Measurements from ENCODE around the gene RIMS4. TPM values are rescaled to one million over a fixed set of nuclear protein-coding genes. Genes with fewer than 3 reads are reported as not detected.

Gene RIMS4
- total RNA-seq, 4 donors from 2014 or later: 0.62 to 1.2 (median 0.64) TPM; not detected in 1

- no peaks in the 10 kb centered on the region for H3K4me1 ChIP-seq
- no peak for DNase-seq (ENCODE audit: low spot score in 2 of 2)
- WGBS: 92% methylated on average over 7 of the region's 7 CpGs
- H3K36me3 ChIP-seq: no peaks in the 10 kb centered on the region
- no peaks in the 10 kb centered on the region for H3K9me3 ChIP-seq
- TF ChIP-seq POLR2AphosphoS5 (IDR thresholded peaks at IDR 0.05) (no peak), EP300 (IDR thresholded peaks at IDR 0.05) (no peak), POLR2A (IDR thresholded peaks at IDR 0.05) (no peak)
- TF ChIP-seq, protein P1, sequence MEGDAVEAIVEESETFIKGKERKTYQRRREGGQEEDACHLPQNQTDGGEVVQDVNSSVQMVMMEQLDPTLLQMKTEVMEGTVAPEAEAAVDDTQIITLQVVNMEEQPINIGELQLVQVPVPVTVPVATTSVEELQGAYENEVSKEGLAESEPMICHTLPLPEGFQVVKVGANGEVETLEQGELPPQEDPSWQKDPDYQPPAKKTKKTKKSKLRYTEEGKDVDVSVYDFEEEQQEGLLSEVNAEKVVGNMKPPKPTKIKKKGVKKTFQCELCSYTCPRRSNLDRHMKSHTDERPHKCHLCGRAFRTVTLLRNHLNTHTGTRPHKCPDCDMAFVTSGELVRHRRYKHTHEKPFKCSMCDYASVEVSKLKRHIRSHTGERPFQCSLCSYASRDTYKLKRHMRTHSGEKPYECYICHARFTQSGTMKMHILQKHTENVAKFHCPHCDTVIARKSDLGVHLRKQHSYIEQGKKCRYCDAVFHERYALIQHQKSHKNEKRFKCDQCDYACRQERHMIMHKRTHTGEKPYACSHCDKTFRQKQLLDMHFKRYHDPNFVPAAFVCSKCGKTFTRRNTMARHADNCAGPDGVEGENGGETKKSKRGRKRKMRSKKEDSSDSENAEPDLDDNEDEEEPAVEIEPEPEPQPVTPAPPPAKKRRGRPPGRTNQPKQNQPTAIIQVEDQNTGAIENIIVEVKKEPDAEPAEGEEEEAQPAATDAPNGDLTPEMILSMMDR (IDR thresholded peaks at IDR 0.05): no peak
- H3K27me3 ChIP-seq: peaks cover 19% of the 10 kb centered on the region
- H3K27ac ChIP-seq: no peak overlapping the region
- H3K4me3 ChIP-seq: no peak overlapping the region
Measured at GRCh38 chr20:44787299-44787698, 23.0 kb downstream of the RIMS4 start.

DNA sequence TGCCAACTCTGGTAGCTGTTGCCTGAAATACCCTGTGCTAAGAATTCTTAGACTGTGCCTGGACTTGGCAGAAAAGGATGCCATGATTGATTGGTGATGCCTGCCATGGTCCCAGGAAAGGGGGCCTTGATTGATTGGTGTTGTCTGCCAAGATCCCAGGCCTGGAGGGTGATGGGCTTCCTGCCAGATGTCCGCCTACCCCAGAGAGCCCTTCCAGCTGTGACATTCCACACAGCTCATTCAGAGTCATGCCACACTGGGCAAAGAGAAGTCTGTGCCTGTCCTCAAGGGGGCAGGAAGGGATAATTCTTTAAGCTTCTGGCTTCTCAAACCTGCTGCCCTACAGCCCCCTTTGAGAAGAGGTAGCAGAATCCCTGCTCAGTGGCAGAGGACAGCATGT lies 24.6 kb downstream of the RIMS4 start:
- Histone ChIP-seq H3K4me3 (no peak overlapping the region), H3K4me1 (no peaks in the 10 kb centered on the region), H3K9me3 (no peaks in the 10 kb centered on the region), H3K27ac (no peak overlapping the region), H3K27me3 (peaks cover 27% of the 10 kb centered on the region), H3K36me3 (no peaks in the 10 kb centered on the region)
- no peak for TF ChIP-seq POLR2A (IDR thresholded peaks at IDR 0.05)
- 10% methylated on average over 1 of the region's 1 CpG for WGBS
- no peak for DNase-seq (ENCODE audit: low spot score in 2 of 2)

DNA sequence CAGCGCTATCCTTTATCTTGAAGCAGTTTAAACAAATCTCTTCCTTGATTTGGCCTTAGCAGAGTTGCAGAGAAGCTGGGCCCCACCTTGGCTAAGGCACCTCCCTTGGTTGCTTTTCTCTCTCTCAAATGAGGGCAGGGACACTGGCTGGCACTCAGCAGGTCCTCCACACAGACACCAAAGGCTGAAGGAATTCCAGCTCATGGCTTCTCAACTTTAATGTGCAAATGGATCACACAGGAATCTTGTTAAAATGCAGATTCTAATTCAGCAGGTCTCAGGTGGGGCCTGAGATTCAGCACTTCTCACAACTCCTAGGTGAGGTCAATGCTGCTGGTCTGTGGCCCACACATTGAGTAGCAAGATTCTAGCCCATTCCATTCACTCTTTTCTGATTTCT lies 25.7 kb downstream of the RIMS4 start:
- 100% methylated on average over 1 of the region's 1 CpG for WGBS
- no peak overlapping the region for H3K4me3 ChIP-seq
- no peaks in the 10 kb centered on the region for H3K36me3 ChIP-seq
- H3K9me3 ChIP-seq: no peaks in the 10 kb centered on the region
- TF ChIP-seq EP300 (IDR thresholded peaks at IDR 0.05): no peak
- TF ChIP-seq, protein P1 (IDR thresholded peaks at IDR 0.05): no peak
- no peak for TF ChIP-seq POLR2AphosphoS5 (IDR thresholded peaks at IDR 0.05)
- TF ChIP-seq POLR2A (IDR thresholded peaks at IDR 0.05): no peak
- no peaks in the 10 kb centered on the region for H3K4me1 ChIP-seq
- no peak for DNase-seq (ENCODE audit: low spot score in 2 of 2)
- no peak overlapping the region for H3K27ac ChIP-seq
- H3K27me3 ChIP-seq: peaks cover 23% of the 10 kb centered on the region

- Histone ChIP-seq H3K9me3 (no peaks in the 10 kb centered on the region), H3K27me3 (peaks cover 16% of the 10 kb centered on the region), H3K4me3 (no peak overlapping the region), H3K4me1 (no peaks in the 10 kb centered on the region), H3K36me3 (no peaks in the 10 kb centered on the region), H3K27ac (no peak overlapping the region)
- TF ChIP-seq EP300 (IDR thresholded peaks at IDR 0.05) (no peak), POLR2AphosphoS5 (IDR thresholded peaks at IDR 0.05) (no peak), POLR2A (IDR thresholded peaks at IDR 0.05) (no peak)
- TF ChIP-seq, protein P1 (IDR thresholded peaks at IDR 0.05): no peak
- 87% methylated on average over 3 of the region's 3 CpGs for WGBS
- DNase-seq (ENCODE audit: low spot score in 2 of 2): no peak
Measured at GRCh38 chr20:44781791-44782190, 28.6 kb downstream of the RIMS4 start.

DNA sequence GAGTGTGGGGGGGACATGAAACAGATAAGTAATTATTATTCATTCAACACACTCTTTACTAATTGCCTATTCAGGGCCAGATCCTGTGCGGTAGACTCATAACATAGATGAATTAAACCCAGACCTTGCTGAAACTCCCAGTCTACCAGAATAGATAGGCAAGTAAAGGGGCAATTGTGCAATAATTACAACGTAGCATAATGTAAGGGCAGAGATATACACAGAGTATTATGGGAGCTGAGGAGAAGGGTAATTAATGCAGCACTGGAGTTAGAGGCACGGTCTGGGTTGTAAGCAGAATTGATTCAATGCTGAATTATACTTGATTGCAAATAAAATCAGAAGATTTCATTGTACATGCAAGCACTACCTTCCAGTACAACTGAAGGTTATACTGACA lies 29.2 kb downstream of the RIMS4 start:
- Histone ChIP-seq H3K27ac (no peak overlapping the region), H3K27me3 (peaks cover 16% of the 10 kb centered on the region), H3K4me1 (no peaks in the 10 kb centered on the region), H3K9me3 (no peaks in the 10 kb centered on the region), H3K36me3 (no peaks in the 10 kb centered on the region), H3K4me3 (no peak overlapping the region)
- no peak for DNase-seq (ENCODE audit: low spot score in 2 of 2)
- TF ChIP-seq EP300 (IDR thresholded peaks at IDR 0.05) (no peak), POLR2A (IDR thresholded peaks at IDR 0.05) (no peak), POLR2AphosphoS5 (IDR thresholded peaks at IDR 0.05) (no peak)
- TF ChIP-seq, protein P1 (IDR thresholded peaks at IDR 0.05): no peak
- 80% methylated on average over 3 of the region's 3 CpGs for WGBS

GRCh38 chr20:44780226-44780625 lies 30.1 kb downstream of the RIMS4 start:
- no peak for DNase-seq (ENCODE audit: low spot score in 2 of 2)
- no peaks in the 10 kb centered on the region for H3K4me1 ChIP-seq
- H3K36me3 ChIP-seq: no peaks in the 10 kb centered on the region
- H3K9me3 ChIP-seq: no peaks in the 10 kb centered on the region
- H3K27ac ChIP-seq: no peak overlapping the region
- H3K4me3 ChIP-seq: no peak overlapping the region
- 24% methylated on average over 5 of the region's 5 CpGs for WGBS
- H3K27me3 ChIP-seq: peaks cover 16% of the 10 kb centered on the region
- TF ChIP-seq POLR2A (IDR thresholded peaks at IDR 0.05): no peak
- no peak for TF ChIP-seq EP300 (IDR thresholded peaks at IDR 0.05)
- TF ChIP-seq, protein P1 (IDR thresholded peaks at IDR 0.05): no peak
- TF ChIP-seq POLR2AphosphoS5 (IDR thresholded peaks at IDR 0.05): no peak
